Naive B cell (primary cell): ENCODE data around the gene CDR2L. TPM values are rescaled to one million over a fixed set of nuclear protein-coding genes. Genes with fewer than 3 reads are reported as not detected.

Experiments
- ATAC-seq, 2 donors: fragments of 150-1000 bp; cut with Tn5 transposase; 2 replicates each; pipeline ENCODE4 v1.10.0; 2021; ENCODE audit warnings: low read depth in 2 of 2, mild to moderate bottlenecking in 2 of 2, moderate library complexity in 2 of 2
- DNase-seq: peaks from one replicate; pipeline ENCODE4 v3.0.0; 2022
- H3K27ac Mint-ChIP-seq, 6 donors: one replicate each; pipeline ENCODE4 v1.8.0; 2020 to 2022; ENCODE audit warnings: mild to moderate bottlenecking in 6 of 6, mixed read lengths in 6 of 6, moderate library complexity in 5 of 6, inconsistent platforms in 2 of 6
- H3K27me3 Mint-ChIP-seq, 3 donors: one replicate each; pipeline ENCODE4 v1.8.0; 2021 to 2022; ENCODE audit warnings: mixed read lengths in 3 of 3, mild to moderate bottlenecking in 1 of 3
- H3K36me3 Mint-ChIP-seq, 2 donors: one replicate each; pipeline ENCODE4 v1.8.0; 2020 to 2022; ENCODE audit warnings: mixed read lengths in 2 of 2, inconsistent platforms in 1 of 2, mild to moderate bottlenecking in 1 of 2
- H3K4me1 Mint-ChIP-seq, 3 donors: one replicate each; pipeline ENCODE4 v1.8.0; 2020 to 2022; ENCODE audit warnings: mixed read lengths in 3 of 3, inconsistent platforms in 1 of 3, mild to moderate bottlenecking in 1 of 3, moderate library complexity in 1 of 3
- H3K4me3 Mint-ChIP-seq, 8 donors: one replicate each; pipeline ENCODE4 v1.8.0; 2020 to 2022; ENCODE audit warnings: mild to moderate bottlenecking in 8 of 8, mixed read lengths in 8 of 8, moderate library complexity in 8 of 8, inconsistent platforms in 2 of 8
- H3K9me3 Mint-ChIP-seq, 7 donors: one replicate each; pipeline ENCODE4 v1.8.0; 2020 to 2022; ENCODE audit warnings: mixed read lengths in 7 of 7, mild to moderate bottlenecking in 5 of 7, inconsistent platforms in 2 of 7, moderate library complexity in 1 of 7
- polyA plus RNA-seq, 6 donors: library from polyadenylated mRNA; unstranded; fragments of 300-500 nt; fragmentation: Illumina TruSeq; gene quantifications; one replicate each; pipeline ENCODE4 v1.2.3, GENCODE V29; 2021; ENCODE audit warnings: low read depth in 6 of 6

Gene CDR2L
- polyA plus RNA-seq, 6 donors from 2014 or later: not detected

DNA sequence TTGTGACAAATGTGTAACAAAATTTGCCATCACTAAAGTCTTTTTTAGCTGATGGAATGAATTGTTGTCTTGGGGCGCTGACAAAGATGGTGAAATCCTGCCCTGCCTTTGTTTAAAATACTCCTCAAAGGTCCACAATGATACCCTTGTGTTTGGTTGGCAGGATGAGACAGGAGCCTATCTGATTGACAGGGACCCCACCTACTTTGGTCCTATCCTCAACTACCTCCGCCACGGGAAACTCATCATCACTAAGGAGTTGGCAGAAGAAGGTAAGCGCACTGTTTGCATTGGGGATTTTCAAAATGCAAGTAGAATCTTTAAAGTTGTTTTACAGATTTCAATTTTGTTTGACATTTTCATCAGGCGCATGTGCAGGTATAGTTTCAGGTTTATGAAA is 61.6 kb downstream of the CDR2L start:
- H3K27me3 Mint-ChIP-seq: no peaks in the 10 kb centered on the region
- DNase-seq (no peak), ATAC-seq (no peak)
- peak overlapping the region in 3 of 8 donors; percentile 95 to 99 (median 95) for H3K4me3 Mint-ChIP-seq
- peaks cover 17 to 34% (median 28%) of the 10 kb centered on the region in 3 donors for H3K4me1 Mint-ChIP-seq
- H3K36me3 Mint-ChIP-seq: peaks cover 0 to 7% of the 10 kb centered on the region in 2 donors
- no peaks in the 10 kb centered on the region for H3K9me3 Mint-ChIP-seq
- peak overlapping the region in 2 of 6 donors; percentile 11 to 35 for H3K27ac Mint-ChIP-seq

DNA sequence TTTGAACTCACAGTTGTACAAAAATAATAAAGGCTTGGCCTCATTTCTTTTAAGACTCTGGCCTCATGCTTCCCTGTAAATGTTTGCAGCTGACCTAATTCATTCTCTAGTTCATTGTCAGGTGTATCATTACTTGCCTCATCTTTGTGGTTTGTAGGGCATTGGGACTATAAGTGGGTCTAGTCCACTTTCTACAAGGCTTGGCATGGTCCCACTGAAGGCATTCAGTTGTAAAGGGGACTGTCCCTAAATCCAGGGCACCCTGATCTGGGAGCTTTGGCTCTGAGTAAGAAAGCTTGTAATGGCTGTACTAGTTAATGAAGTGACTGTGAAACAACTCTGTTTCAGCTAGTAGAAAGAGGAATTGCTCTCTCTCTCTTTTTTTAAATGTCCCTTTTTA is 62.3 kb downstream of the CDR2L start:
- H3K9me3 Mint-ChIP-seq: no peaks in the 10 kb centered on the region
- ATAC-seq (no peak), DNase-seq (no peak)
- peaks cover 0 to 7% of the 10 kb centered on the region in 2 donors for H3K36me3 Mint-ChIP-seq
- H3K27me3 Mint-ChIP-seq: no peaks in the 10 kb centered on the region
- peak overlapping the region in 4 of 8 donors; percentile 0 to 99 (median 57) for H3K4me3 Mint-ChIP-seq
- peaks cover 17 to 34% (median 26%) of the 10 kb centered on the region in 3 donors for H3K4me1 Mint-ChIP-seq
- no peak overlapping the region for H3K27ac Mint-ChIP-seq

DNA sequence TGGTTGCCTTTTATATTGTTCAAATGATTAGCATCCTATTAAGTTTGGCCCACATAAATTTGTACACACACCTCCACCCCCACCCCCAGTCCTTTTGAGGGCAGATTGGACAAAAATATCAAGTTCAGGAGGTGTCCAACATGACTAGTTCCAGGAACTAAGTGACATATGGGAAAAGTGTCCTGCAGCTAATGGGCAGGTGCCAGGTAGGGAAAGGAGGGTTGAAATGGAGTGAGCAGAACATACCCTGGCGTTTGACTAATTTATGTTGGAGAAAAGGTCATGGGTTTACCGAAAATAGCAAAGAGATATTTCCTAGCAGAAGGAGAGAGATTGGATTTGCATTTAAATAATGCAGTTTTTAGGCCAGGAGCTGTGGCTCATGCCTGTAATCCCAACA is 64.5 kb downstream of the CDR2L start:
- H3K36me3 Mint-ChIP-seq: peaks cover 7 to 8% of the 10 kb centered on the region in 2 donors
- H3K27ac Mint-ChIP-seq: no peak overlapping the region
- no peaks in the 10 kb centered on the region for H3K27me3 Mint-ChIP-seq
- peaks cover 13 to 19% (median 18%) of the 10 kb centered on the region in 3 donors for H3K4me1 Mint-ChIP-seq
- no peak for DNase-seq
- no peak overlapping the region for H3K4me3 Mint-ChIP-seq
- no peaks in the 10 kb centered on the region for H3K9me3 Mint-ChIP-seq
- no peak for ATAC-seq

Other genes with a start within 250 kb of the CDR2L start
- 100 to 1,000 TPM in 3 of 6 donors, 10 to 100 TPM in 3; 66.4 to 122 (median 95.9) TPM for gene NHERF1, start 239.0 kb upstream of the CDR2L start, polyA plus RNA-seq
- gene NAT9, start 211.3 kb upstream of the CDR2L start, polyA plus RNA-seq: 10 to 100 TPM in 5 of 6 donors, 1 to 10 TPM in 1; 9.6 to 29.0 (median 15.6) TPM
- under 1 TPM in 2 of 6 donors, not detected in 4; 0.04 to 0.05 TPM for gene GRIN2C, start 127.7 kb upstream of the CDR2L start, polyA plus RNA-seq
- 1 to 10 TPM in 5 of 6 donors, not detected in 1; 1.2 to 6.1 (median 3.9) TPM for gene FDXR, start 114.6 kb upstream of the CDR2L start, polyA plus RNA-seq
- not detected for gene FADS6, start 94.0 kb upstream of the CDR2L start, polyA plus RNA-seq
- not detected for gene USH1G, start 64.4 kb upstream of the CDR2L start, polyA plus RNA-seq
- gene OTOP2, start 63.4 kb upstream of the CDR2L start, polyA plus RNA-seq: not detected
- not detected for gene OTOP3, start 51.7 kb upstream of the CDR2L start, polyA plus RNA-seq
- gene HID1, start 14.9 kb upstream of the CDR2L start, polyA plus RNA-seq: under 1 TPM in 2 of 6 donors, not detected in 4; 0.08 to 0.23 TPM
- gene MRPL58, start 25.0 kb downstream of the CDR2L start, polyA plus RNA-seq: 10 to 100 TPM; 32.4 to 47.3 (median 39.6) TPM
- gene ATP5PD, start 59.3 kb downstream of the CDR2L start, polyA plus RNA-seq: 100 to 1,000 TPM; 191 to 306 (median 269) TPM
- 1 to 10 TPM; 2.9 to 9.8 (median 4.8) TPM for gene KCTD2, start 59.6 kb downstream of the CDR2L start, polyA plus RNA-seq
- gene SLC16A5, start 100.3 kb downstream of the CDR2L start, polyA plus RNA-seq: 1 to 10 TPM; 1.1 to 4.0 (median 2.1) TPM
- 1 to 10 TPM; 2.0 to 6.0 (median 4.5) TPM for gene ARMC7, start 122.3 kb downstream of the CDR2L start, polyA plus RNA-seq
- 100 to 1,000 TPM in 3 of 6 donors, 10 to 100 TPM in 3; 85.0 to 136 (median 111) TPM for gene NT5C, start 144.1 kb downstream of the CDR2L start, polyA plus RNA-seq
- 10 to 100 TPM; 56.8 to 80.5 (median 72.7) TPM for gene JPT1, start 166.9 kb downstream of the CDR2L start, polyA plus RNA-seq
- gene SUMO2, start 195.3 kb downstream of the CDR2L start, polyA plus RNA-seq: 100 to 1,000 TPM; 260 to 424 (median 363) TPM
- gene NUP85, start 218.0 kb downstream of the CDR2L start, polyA plus RNA-seq: 10 to 100 TPM; 11.7 to 41.1 (median 33.4) TPM